ENCODE data around the gene SLC10A2.

GRCh38 chr13:103018556-103018955 lies 47.7 kb downstream of the SLC10A2 start:
- TF ChIP-seq ZNF274 (IDR thresholded peaks at IDR 0.05; ENCODE audit: low read depth, low read length) (no peak), SUZ12 (IDR thresholded peaks at IDR 0.05; ENCODE audit: extremely low read depth, insufficient read depth, insufficient read length) (no peak), YY1 (IDR thresholded peaks at IDR 0.05; ENCODE audit: insufficient read depth, insufficient read length) (no peak)

All from NT2/D1 (cell line).